Measurements from ENCODE around the gene CBX5. TPM values are rescaled to one million over a fixed set of nuclear protein-coding genes. Genes with fewer than 3 reads are reported as not detected.
"Not testable (repeated sequence)": the region's sequence is repeated elsewhere in the genome, so short reads cannot be mapped to it uniquely, and the experiment has no call there.

The CBX5 gene
- total RNA-seq (2014; rRNA removed; shearing (Covaris generic)): 44.9 and 64.3 TPM in 2 replicates

DNA sequence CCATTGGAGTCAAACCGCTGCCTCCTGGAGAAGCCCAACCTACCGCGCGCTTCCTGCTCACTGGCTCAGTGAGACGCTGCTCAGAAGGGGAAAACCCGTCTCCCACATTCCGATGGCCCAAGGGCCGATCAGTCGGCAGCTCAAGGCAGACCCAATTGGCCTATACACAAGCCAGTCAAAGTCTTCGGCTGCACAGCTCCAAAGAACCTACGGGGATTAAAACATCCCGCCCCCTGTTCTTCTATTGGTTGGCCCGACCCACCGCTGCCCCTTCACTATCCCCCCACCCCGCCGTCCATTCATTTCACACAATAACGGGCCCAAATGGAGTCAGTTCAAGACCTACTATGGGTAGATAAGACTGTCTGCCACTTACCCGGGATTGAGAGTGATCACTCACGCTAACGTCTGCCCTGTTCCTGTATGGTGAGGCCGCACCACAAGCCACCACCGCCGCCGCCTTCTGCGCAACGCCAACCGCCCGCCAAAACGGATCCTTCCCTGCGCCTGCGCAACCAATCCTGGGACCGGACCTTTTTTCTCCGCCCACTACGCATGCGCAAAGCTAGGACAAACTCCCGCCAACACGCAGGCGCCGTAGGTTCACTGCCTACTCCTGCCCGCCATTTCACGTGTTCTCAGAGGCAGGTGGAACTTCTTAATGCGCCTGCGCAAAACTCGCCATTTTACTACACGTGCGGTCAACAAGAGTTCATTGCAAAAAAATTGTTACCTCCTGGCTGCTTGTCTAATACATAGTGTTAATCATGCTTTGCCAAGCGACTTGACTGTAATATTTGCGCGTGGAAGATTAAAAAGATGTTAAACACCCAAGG, at the start of gene CBX5:
Gene CBX5 (minus strand): TSS at position 491 of the 836 bp plus-strand sequence. CDS start 22,472 bp downstream, outside the sequence.
- DNase-seq (ENCODE audit: low read depth): peak; percentile 100

GRCh38 chr12:54328595-54329337, 48.8 kb upstream of the CBX5 start:
- no peak for DNase-seq (ENCODE audit: low read depth)

DNA sequence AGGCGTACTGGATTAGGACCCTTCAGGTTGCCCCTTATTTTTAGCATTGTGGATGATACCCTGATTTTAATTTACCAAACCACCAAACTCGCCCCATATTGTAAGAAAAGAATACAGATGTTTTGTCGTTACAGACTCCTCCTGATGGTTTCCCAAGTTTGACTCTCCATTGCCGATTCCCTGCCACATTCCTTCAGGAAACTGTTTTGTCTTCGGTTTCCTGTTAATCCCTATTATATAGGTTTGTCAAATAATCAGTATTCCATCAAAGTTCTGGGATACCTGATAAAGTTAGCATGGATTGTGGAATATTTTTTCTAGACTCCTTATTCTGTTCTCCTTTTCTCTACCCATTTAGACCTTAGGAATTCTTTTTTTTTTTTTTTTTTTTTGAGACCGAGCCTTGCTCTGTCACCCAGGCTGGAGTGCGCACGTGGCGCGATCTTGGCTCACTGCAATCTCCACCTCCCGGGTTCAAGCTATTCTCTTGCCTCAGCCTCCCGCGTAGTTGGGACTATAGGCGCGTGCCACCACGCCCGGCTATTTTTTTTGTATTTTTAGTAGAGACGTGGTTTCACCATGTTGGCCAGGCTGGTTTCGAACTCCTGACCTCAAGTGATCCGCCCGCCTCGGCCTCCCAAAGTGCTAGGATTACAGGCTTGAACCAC, 45.7 kb upstream of the CBX5 start:
- DNase-seq (ENCODE audit: low read depth): peak; percentile 17

GRCh38 chr12:54324617-54325441, 44.9 kb upstream of the CBX5 start, which contains the start of gene COPZ1:
Gene COPZ1 (plus strand): TSS chr12:54325131. CDS start chr12:54325164, 33 bp downstream.
- peak; percentile 98 for DNase-seq (ENCODE audit: low read depth)

GRCh38 chr12:54321363-54321762, 41.4 kb upstream of the CBX5 start:
- DNase-seq (ENCODE audit: low read depth): no peak

DNA sequence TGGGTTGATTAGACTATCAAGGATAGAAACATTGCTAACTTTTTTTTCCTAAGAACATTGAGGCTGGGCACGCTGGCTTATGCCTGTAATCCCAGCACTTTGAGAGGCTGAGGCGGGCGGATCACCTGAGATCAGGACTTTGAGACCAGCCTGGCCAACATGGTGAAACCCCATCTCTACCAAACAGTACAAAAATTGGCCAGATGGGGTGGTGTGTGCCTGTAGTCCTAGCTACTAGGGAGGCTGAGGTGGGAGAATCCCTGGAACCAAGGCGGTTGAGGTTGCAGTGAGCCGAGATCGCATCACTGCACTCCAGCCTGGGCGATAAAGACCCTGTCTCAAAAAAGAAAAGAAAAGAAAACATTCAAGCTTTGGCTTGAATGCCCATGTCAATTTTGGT, 32.4 kb upstream of the CBX5 start:
- not testable (repeated sequence) for DNase-seq (ENCODE audit: low read depth)

GRCh38 chr12:54311051-54311450, 31.1 kb upstream of the CBX5 start:
- no peak for DNase-seq (ENCODE audit: low read depth)

GRCh38 chr12:54306925-54307741, 27.2 kb upstream of the CBX5 start:
- peak; percentile 87 for DNase-seq (ENCODE audit: low read depth)

- DNase-seq (ENCODE audit: low read depth): peak; percentile 66
Measured at GRCh38 chr12:54304187-54304810, 24.4 kb upstream of the CBX5 start.

GRCh38 chr12:54303640-54304039, 23.7 kb upstream of the CBX5 start:
- no peak for DNase-seq (ENCODE audit: low read depth)

DNA sequence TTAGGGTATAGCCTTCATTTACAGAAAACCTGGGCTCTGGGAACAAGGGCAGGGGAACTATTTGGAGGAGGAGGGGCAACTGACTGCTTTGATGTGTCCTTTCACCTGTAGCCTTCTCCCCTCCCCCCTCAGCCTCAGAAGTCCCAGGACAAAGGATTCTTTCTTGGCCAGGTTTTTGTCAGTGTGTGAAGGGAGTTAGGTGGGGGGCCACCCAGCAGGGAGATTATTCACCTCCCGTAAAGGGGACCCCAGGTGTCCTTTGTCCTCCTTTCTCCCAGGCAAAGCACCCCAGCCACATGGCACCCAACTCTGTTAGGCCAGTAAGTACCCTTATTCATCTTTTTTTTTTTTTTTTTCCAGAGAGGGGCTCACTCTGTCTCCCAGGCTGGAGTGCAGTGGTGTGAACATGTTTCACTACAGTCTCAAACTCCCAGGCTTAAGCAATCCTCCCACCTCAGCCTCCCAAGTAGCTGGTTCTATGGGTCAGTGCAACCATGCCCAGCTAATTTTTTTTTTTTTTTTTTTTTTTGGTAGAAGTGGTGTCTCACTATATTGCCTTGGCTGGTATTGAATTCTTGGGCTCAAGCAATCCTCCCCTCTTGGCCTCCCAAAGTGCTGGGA, 21.6 kb upstream of the CBX5 start:
- DNase-seq (ENCODE audit: low read depth): no peak

GRCh38 chr12:54300732-54301427, 21.0 kb upstream of the CBX5 start, which contains the start of gene NFE2:
Gene NFE2 (minus strand): TSS chr12:54301015. CDS start chr12:54295248, 5,767 bp downstream.
- DNase-seq (ENCODE audit: low read depth): peak; percentile 74

GRCh38 chr12:54300225-54300731, 20.4 kb upstream of the CBX5 start:
- DNase-seq (ENCODE audit: low read depth): no peak

DNA sequence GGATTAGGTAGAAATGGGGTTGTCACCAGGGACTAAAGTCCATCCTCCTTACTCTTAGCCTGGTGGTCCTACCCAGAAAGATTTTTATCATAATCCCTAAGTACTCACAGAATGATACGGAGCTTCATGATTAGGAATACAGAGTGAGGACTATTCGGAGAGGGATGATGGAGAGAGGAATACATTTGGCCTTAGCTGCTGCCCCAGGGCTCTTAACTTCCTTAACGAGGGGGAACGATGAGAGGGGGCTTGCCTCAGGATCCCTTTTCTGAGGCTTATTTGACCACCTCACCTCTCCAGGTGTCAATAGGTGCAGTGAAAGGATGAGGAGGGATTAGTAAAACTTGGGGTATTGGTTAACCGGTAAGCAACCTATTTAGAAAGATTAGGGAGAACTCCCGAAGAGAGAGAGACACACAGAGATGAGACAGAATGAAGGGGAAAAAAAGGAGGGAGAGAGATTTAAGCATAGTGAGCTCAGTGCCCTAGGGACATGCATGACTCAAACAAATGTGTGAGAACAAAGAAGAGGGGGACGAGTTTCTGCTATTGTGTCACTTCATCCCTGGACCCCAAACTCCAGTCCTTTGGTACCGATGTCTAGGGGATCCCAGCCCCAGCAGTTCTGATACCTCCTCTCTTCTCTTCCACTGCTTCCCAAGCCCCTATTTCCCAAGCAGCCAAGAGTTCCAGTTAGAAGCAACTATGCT, 19.7 kb upstream of the CBX5 start:
- DNase-seq (ENCODE audit: low read depth): no peak

DNA sequence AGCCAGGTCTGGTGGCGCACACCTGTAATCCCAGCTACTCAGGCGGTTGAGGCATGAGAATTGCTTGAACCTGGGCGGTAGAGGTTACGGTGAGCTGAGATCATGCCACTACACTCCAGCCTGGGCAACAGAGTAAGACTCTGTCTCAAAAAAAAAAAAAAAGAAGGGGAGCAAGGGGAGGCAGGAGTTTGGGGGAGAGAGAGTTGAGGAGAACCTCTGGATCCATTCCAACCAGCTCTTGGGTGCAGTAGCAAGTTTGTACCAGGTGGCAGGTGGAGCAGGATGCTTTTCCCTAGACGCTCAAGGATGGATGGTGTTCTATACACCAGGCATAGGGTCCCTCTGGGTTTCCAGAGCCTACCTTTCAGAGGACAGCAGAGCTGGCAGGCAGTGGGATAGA, 19.0 kb upstream of the CBX5 start:
- no peak for DNase-seq (ENCODE audit: low read depth)

DNA sequence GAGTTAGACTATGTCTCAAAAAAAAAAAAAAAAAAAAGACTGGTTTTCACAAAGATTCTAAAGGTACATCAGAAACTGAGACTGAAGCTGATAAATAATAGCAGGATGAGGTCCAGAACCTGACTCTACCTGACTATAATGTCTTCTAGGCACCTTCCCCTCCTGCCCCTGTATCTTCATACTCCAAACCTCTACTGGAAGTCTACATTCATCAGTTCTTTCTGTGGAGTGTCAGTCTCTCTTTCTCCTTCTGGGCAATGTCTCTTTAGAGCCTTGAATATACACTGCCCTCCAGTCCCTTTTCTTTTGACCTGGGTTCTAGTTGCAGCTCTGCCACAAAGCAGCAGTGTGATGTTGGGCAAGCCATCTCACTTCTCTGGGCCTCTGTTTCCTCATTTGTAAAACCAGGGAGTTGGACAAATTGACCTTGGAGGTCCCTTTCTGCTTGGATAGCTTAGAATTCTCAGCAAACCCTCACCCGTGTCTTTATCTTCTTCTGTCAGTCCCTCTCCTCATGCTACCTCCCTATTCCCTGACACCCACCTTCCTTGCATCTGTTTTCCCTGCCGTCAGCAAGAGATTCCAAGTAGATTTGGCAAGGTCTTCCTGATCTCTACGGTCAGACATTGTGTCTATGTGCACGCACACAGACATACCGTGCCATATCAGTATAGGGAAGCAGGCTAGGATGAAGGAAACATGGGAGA, 16.6 kb upstream of the CBX5 start:
- DNase-seq (ENCODE audit: low read depth): no peak

GRCh38 chr12:54294953-54295566, 15.1 kb upstream of the CBX5 start:
- DNase-seq (ENCODE audit: low read depth): no peak

Data from Daoy (cell line).